HT-29 (cell line): ENCODE data around the gene TNFRSF18. TPM values are rescaled to one million over a fixed set of nuclear protein-coding genes. Genes with fewer than 3 reads are reported as not detected.

ENCODE experiments used
- DNase-seq: peaks from one replicate; pipeline ENCODE4 v3.0.0-alpha.2; 2015; ENCODE audit warnings: low spot score
- total RNA-seq: library from RNA; depleted of rRNA; stranded (reverse); fragments of >200 nt; shearing (Covaris generic); gene quantifications from 2 replicates; pipeline ENCODE4 v1.2.3, GENCODE V29; 2014

Gene TNFRSF18
- total RNA-seq, 1 experiment from 2014 or later = not detected

DNA sequence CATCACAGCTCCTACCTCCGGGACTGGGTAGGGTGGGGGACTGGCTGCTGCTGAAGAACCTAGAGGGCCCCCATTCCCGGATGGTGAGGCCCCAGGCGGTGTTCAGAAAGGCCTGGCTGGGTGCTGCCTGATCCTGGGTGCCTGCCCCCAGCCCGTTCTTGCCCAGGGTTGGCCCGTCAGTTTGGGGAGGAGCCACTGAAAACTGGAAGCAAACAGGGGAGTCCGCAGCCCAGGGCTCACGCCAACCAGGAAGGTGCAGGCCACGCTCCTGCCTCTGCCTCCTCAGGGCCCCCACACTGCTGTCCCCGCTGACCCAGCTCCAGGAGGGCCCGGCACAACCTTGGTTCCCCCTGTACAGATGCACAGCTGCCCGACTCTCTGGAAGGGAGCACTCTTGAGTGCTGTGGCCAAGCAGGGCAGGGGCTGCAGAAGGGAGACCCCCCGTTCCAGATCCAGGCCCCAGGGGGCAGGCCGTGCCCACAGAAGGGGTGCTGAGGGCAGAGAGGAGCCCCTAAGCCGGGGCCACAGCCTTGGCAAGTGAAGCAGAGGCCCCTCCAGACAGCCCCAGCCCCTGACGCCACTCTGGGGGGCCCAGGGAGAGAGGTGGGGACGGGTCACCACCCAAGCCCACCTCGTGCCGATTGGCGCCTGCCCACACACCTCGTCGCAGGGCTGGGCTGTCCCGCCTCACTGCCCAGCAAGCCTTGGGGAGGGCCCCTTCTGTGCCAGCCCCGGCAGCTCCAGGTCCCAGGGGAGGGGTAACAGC lies 34.6 kb upstream of the TNFRSF18 start:
- DNase-seq = no peak

DNA sequence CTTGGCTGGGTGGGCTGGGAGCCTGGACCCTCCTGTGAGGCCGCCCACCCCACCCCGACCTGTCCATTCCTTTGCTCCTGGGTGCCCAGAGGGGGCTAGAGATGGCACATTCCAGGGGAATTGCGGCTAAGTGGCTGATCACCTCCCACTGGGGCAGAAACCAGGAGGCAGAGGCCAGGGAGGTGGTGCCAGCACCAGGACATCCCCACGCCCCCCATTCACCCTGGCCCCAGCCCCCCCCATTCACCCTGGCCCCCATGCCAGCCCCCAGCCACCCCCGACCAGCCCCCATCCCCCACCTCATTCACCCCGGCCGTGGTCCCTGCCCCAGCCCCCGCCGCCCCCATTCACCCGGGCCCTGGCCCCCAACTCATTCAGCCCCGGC lies 33.9 kb upstream of the TNFRSF18 start:
- no peak for DNase-seq

DNA sequence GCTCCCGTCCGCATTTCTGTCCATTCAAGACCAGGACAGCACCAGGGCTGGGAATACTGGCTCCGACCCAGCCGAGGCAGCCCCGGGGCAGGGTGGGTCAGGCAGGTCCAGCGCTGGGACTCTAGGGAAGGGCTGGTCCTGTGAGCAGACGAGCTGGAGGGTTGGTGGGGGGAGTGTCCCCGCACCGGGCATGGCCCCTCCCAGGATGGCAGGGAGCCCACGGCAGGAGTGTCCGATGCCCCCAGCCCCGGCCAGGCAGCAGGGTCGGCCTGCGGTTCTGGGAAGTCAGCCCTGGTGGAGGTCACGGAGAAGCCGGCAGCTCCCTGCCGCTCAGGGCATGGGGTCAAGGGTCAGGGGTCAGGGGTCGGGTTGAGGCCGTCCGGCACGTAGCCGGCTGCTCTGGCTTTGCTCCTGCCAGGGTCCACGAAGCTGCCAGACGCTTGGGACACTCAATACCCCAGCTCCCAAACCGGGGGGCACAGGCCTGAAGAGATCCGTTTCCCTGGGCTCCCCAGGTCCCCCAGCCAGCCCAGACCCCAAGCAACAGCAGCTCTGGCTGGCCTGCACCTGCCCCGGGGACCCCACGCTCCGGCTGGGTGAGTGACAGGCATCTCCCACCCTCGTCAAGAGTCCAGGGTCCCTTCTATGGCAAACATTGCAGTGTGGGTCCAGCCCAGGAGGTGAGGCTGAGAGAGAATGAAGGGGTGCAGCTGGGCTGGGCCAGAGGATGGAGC lies 33.4 kb upstream of the TNFRSF18 start:
- DNase-seq = no peak

DNA sequence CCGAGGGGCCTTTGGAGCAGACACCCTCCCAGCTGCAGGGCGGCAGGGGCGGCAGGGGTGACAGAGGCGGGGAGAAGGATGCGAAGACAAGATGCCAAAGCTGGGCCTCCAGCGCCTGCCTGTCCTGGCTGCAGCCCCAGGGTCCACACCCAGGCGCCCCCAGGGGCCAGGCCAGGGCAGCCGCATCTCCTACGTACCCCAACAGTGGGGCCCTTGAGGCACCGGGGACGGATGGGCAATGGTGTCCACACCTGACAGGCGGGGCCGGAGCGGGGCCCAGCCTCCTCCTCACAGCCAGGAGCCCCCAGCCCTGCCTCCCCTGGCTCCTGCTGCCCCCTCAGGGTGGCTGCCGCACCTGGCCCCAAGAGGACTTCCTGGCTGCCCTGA lies 32.8 kb upstream of the TNFRSF18 start:
- no peak for DNase-seq

DNA sequence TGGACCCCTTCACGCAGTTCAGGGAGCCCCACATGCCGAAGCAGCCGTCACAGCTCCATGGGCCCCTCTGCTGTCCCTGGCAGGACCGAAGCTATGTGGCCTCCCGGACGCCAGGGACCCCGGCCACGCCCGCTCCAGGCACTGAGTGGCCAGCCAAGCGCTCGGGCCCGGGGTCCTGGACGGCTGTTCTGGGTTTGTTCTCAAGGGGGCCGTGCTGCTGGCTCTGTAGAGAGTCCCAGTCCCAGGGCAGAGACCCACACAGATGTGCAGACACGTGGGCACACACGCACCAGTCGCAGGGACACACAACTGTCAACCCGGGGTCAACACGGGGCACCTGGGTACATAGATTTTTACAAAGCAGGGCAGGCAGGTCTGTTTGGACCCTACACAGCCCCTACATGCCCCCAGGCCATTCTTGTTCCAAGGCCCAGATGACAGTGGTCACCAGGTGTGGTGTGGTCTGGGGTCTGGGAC lies 32.3 kb upstream of the TNFRSF18 start:
- DNase-seq = no peak

DNA sequence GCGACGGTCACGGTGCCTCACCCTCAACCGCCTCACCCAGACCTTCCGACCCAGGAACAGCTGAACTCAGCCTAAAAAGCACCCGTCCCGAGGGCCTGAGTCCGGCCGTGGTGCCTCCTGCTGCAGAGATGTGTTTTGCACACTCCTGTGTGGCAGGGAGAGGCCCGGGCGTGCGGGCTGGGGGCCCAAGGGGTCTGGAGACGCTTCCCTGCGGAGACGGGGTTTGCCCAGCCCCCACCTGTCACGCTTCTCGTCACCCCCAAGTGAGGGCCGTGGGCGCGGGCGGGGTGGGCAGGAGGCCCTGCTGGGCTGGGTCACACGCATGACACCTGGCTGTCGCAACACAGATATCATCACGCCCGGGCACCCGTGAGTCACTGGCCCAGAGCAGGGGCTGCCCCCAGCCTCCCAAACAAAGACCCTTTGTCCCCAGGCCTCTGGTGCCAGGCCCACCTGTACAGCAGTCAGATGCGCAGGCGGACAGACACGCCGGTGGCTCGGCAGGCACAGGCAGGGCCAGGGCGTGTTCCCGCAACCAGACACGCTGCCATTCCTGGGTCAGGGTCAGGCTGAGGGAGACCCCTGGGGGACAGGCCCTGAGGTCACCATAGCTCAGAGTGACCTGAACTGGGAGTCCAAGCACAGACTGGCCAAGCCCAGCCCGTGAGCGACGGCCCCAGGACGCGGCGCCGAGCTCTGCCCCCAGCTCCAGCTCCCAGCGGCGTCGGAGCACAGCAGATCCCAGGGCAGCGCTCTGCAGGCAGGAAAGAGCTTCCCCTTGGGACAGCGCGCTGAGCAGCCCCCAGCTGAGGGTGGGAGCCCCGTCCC lies 31.7 kb upstream of the TNFRSF18 start:
- peak; percentile 49 for DNase-seq

DNA sequence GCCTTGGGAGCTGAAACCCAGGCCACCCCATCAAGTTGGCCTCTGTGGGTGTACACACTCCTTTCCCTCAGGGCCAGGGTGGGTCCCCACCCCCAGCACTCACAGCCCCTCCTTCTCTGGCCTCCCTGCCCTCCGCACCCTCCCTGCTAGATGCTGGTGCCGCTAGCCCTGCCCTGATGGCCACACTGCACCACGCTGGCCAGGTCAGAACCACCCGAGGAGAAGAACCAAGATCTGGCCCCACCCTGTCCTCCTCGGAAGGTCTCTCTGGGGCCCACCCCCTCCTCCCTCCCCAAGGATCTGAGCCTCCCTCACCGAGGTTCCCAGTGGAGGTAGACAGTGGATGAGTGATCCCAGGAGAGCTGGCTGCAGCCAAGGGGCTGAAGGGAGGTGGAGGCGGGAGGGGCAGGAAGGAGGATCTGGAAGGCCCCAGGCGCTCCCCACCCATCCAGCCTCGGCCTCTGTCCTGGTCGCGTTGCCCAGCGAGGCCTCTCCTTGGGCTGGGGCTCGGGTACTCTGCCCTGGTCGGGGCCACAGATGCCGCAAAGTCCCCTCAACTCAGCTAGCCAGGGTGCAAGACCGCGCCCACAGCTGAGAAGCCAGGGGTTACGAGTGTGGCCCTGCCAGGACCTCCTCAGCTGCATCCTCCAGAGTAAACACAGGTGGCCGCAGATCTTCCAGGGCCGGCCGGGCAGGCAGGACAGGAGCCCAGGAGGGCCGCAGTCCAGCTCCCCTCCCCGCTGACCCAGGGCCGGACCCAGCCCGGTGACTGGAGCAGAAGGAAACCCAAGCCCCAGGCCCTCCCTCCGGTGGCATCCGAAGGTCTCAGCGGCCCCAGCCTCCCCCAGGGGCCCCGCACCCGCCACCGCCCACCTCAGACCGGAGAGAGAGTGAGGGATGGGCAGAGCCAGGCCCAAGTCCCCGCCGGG lies 30.8 kb upstream of the TNFRSF18 start:
- DNase-seq = peak; percentile 56

DNA sequence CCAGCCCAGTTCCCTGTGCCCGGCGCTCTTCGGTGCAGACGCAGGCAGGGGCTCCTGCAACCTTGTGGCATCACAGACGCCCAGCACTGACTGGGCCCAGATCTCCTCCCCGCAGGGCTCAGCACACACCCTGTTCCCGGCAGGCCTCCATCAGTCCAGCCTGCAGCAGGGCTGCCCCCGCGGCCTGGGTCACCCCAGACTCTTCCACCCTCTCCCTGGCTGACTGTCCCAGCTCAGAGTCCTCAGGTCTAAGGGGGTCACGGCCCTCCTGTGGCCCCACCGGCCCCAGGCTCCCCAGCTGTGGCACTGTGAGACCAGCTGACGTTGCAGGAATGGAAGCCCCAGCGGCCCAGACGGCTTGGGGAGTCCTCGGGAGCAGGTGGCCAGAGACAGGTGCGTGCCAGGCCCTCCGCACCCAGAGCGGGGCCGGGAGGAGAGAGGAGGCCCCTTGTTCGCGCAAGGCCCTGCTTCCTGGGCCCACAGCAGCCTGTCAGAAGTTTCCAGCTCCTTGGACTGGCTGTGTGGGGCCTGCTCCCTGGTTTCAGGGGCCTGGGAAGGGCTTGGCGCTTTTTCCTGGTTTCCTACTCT lies 29.9 kb upstream of the TNFRSF18 start:
- DNase-seq = no peak

DNA sequence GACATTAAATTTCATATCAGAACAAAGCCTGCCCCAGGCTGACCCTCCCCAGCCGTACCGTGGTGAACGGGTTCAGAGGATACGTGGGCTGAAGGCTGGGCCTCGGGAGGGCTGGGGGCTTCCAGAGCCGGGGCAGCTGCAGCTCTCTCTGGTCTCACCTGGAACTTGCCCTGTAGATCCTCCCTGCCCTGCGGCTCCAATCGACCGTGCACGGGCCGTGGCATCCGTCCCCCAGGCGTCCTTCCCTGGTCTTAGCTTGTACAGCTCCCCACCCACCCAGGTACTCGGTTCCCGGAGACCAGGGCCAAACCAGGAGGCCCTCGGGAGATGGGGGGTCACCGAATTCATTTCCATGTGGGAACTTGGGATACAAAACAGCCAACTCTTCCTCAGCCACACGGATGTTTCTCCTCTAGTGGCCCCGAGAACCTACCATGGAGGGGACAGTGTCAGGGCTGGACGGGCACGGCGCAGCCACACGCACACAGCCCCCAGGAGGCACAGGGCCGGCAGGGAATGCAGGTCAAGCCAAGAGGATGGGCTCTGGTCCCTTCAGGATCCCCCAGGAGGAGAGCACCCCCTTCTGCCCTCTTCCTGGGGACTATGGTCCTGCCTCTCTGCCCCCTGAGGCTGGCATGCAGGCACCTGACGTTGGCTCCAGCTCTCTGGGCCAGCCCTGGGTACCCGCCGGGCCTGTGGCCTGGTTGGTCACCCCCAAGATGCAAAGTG lies 28.8 kb upstream of the TNFRSF18 start:
- no peak for DNase-seq

DNA sequence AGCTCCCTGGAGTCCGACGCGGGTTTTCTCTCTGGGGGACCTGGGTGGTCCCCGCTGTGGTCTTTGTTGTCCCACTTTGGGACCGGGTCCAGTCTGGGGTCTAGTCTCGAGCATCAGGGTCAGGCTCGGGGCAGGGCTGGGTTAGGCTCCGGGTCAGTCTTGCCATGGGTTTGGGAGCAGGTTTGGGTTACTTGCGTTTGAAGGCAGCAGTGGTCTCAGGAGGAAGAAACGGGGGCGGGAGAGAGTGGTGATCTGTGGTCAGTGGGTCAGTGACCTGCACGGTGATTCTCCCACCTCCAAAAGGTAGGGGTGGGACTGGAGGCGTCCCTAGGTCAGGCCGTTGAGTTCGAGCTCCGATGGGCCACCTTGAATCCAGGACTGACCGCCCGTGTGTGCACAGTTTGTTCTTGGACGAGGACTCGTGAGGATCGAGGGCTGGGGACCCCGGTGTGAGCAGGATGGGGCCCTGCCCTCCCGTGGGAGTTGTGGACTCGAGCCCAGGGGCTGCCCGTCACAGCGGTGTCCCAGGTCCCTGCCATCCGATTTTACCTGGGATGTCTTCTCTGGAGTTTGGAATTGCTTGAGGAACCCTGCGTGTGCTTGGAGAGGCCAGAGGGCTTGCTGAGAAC lies 27.9 kb upstream of the TNFRSF18 start:
- no peak for DNase-seq

DNA sequence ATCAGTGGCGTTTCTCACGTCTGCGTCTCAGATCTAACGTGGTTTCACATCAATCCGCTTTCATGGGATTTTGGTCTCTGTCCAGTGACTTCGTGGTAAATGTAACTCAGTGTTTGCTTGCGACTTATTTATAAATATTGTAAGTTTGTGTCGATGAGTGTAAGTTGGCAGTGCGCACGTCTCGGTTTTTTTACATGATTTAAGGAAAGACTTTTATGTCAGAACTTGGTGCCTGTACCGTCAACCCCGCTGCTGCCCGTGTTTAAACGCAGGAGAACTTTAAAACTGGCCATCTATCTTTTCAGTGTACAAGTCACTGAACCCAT lies 27.1 kb upstream of the TNFRSF18 start:
- DNase-seq = no peak

DNA sequence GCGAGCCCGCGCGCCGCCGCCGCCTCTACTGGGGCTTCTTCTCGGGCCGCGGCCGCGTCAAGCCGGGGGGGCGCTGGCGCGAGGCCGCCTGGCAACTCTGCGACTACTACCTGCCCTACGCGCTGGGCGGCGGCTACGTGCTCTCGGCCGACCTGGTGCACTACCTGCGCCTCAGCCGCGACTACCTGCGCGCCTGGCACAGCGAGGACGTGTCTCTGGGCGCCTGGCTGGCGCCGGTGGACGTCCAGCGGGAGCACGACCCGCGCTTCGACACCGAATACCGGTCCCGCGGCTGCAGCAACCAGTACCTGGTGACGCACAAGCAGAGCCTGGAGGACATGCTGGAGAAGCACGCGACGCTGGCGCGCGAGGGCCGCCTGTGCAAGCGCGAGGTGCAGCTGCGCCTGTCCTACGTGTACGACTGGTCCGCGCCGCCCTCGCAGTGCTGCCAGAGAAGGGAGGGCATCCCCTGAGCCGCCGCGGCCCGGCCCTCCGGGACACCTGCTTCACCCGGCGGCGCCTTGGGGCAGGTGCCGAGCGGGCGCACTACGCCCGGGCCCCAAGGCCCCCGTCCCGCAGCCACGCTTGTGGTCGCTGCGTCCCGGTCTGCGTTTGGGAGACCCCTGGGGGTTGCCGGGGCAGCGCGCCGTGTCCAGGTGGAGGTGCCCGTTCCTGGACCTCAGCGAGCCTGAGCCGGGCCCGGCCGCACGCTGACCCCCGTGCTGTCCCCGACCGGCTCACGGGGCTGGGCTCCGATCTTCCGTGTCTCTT lies 26.6 kb upstream of the TNFRSF18 start:
- no peak for DNase-seq

DNA sequence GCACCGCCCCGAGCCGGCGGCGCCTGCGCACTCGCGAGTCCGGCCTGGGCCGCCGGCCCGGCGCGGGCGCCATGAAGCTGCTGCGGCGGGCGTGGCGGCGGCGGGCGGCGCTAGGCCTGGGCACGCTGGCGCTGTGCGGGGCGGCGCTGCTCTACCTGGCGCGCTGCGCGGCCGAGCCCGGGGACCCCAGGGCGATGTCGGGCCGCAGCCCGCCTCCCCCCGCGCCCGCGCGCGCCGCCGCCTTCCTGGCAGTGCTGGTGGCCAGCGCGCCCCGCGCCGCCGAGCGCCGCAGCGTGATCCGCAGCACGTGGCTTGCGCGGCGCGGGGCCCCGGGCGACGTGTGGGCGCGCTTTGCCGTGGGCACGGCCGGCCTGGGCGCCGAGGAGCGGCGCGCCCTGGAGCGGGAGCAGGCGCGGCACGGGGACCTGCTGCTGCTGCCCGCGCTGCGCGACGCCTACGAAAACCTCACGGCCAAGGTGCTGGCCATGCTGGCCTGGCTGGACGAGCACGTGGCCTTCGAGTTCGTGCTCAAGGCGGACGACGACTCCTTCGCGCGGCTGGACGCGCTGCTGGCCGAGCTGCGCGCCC lies 25.9 kb upstream of the TNFRSF18 start, which contains the start of gene B3GALT6:
Gene B3GALT6 (plus strand): TSS at position 30 of the 588 bp plus-strand sequence. CDS start 42 bp downstream, at position 72.
- no peak for DNase-seq

DNA sequence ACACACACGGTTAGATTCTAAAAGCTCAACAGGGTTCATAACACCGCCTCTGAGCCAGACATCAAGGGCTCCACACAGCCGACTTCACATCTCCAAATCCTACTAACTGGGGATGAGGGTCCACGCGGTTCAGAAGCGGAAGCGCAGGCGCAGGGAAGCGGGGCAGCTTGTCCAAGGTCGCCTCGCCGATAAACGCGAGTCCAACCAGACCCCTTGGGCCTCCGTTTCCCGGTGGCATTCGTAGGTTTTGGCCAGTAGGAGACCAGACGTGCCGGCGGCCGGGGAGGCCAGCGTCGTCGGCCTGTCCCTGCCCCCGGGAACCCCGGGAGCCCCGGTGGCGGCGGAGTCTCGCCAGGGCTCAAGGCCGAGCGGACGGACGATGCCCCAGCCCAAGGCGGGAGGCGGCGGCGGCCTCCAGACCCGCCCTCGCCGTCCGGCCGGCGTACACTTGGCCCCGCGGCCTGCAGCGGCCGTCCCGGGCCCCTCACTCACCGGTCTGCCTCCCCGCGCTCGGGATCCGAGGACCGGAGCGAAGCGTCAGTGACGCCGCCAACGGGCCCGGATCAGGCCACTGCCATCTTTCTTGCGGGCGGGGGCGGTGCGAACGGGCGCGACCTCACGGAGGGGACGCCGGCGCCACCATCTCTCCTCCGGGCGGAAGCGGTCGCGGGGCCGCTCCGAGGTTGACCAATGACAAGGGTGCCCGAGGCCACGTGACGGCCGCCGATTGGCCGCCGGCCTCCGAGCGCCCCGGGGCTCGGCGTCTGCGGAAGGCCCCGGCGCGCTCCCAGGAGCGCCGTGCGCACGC lies 25.2 kb upstream of the TNFRSF18 start, which contains the start of gene SDF4:
Gene SDF4 (minus strand): TSS at position 602 of the 808 bp plus-strand sequence. CDS start 3,229 bp downstream, outside the sequence.
- DNase-seq = peak; percentile 93

DNA sequence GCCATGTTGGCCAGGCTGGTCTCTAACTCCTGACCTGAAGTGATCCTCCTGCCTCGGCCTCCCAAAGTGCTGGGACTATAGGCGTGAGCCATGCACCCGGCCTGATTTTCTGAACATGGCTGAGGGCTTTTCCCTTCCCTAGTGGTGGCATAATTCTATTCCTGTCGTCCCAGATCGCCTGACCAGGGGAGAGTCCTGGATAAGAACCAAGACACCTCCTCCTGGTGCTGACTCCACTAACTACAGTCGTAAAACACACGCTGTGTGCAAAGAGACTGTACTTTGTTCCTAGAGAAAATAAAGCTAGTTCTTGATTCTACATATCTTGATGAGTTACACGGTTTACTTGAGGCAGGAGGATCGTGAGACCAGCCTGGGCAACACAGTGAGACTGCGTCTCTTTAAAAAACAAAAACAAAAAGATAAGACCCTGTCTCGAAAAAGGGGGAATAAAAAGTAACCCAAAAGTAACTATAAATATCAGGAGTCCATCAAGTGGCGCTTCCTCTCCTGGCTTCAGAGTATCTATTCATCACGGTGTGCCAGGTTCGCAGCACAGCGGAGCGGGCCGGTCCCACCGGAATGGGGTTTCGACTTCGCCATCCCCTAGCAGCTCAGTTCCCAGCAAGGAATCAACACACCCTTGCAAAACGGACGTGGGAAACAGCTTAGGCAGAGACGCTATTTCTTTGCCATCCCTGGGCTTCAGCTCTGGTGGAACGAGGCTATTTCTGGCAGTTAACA lies 24.4 kb upstream of the TNFRSF18 start:
- DNase-seq = peak; percentile 76

DNA sequence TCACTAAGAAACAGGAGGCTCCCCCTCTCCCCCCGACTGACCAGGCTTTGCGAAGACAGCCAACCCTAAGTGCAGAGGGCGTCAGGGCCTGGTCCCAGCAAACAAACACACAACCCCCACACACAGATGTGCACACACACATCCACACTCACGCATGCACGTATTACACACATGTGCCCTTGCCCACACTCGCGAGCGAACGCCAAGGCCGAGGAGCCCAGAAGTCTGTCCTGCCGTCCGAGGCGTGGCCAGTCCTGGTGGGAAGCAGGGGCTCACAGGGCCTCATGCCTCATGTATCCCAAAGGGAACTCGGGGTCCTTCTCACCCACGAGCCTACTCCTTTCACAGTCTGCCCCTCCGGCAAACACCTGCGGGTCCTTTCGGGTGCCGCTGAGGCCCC lies 23.4 kb upstream of the TNFRSF18 start:
- no peak for DNase-seq
